SW 1271 (cell line): ENCODE measurements around the gene PPP4R4.
"Not testable (repeated sequence)": the region's sequence is repeated elsewhere in the genome, so short reads cannot be mapped to it uniquely, and the experiment has no call there.

Experiments
- DNase-seq, 2 experiments: peaks; one replicate each; lab custom pipeline; 2025; lab: John Stamatoyannopoulos, UW

Gene PPP4R4

DNA sequence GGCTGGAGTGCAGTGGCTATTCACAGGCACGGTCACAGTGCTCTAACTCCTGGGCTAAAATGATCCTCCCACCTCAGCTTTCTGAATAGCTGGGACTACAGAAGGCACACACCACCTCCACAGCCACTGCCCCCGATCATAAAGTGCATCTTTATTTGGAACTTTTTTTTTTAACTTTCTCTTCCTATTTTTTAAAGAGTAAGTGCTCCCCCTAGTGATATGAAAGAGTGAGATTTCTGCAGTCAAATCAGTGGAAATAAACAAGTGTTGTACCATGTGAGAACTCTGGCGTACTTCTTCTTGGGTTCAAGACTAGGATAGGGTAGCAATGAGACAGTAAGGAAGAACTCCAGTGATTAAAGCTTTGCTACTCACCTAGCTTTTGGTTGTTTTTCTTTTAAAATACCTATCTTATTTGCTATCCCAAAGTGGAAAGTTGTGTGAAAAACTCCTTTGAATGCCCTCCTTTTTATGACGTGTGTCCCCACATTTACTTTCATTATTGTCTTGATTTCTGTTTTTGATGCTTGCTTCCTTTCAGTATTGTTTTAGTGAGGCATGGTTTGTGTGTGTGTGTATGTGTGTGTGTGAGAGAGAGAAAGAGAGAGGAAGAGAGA is 6.6 kb downstream of the PPP4R4 start:
- peak; percentile 24 to 74 for DNase-seq

- DNase-seq: no peak
Measured at GRCh38 chr14:94181835-94182234, 7.7 kb downstream of the PPP4R4 start.

DNA sequence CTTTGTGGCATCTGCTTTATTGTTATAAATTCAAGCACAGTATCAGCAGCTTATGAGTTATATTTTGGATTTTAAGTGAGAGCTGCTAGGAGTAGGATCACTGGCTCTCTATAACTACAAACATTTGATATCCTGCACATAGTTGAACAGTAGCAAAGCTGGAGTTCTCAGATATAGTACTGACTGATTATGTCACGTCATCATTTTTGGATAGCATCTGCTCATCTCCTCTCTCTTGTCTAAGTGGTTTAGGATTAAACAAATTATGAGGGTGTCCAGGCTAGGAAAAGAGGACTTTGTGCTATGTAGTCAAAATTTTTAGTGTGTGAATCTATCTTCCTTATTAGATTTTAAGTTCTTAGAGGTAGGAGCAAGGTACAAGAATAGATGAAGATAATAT is 18.4 kb downstream of the PPP4R4 start:
- no peak for DNase-seq

- no peak for DNase-seq
Measured at GRCh38 chr14:94193776-94194175, 19.7 kb downstream of the PPP4R4 start.

- no peak for DNase-seq
Measured at GRCh38 chr14:94196057-94196456, 21.9 kb downstream of the PPP4R4 start.

DNA sequence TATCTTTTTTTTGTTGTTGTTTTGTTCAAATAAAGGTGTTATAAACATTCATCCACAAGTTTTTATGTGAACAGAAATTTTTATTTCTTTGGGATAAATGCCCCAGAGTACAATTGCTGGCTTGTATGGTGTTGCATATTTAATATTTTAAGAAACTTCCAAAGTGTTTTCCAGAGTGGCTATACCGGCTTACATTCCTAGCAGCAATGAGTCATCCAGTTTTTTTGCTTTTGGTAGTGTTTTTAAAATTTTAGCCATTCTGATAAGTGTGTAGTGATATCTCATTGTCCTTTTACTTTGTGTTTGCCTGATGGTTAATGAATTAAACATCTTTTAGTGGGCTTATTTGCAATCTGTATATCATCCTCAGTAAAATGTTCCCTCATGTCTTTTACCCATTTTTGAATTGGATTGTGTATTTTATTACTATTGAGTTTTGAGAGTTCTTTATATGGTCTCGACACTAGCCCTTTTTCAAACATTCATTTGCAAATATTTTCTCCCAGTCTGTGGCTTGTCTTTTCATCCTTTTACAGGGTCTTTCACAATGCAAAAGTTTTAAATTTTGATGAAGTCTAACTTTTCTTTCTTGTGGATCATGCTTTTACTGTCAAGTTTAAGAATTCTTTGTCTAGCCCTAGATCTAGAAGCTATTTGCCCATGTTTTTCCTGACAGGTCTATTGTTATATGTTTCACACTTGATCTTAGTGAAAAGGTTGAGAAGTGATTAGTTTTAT is 29.5 kb downstream of the PPP4R4 start:
- no peak for DNase-seq

- peak; percentile 37 to 61 for DNase-seq
Measured at GRCh38 chr14:94213021-94213420, 38.9 kb downstream of the PPP4R4 start.

DNA sequence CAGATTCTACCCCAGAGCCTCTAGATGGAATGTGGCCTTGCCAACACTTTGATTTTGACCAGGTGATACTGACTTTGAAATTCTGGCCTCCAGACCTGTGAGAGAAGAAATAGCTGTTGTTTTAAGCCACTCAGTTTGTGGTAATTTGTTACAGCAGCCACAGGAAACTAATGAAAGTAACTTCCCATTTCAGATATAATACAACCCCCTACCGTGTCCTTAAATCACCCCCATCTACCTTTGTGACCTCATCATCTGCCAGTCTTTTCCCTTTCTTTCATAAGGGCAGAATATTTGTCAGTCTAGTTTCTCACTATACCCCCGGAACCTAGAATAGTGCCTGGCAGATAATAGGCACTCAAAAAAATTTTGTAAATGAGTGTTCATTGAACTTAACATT is 39.6 kb downstream of the PPP4R4 start:
- no peak for DNase-seq

GRCh38 chr14:94217116-94217515 is 43.0 kb downstream of the PPP4R4 start:
- DNase-seq: no peak

- not testable (repeated sequence) for DNase-seq
Measured at GRCh38 chr14:94218198-94218886, 44.2 kb downstream of the PPP4R4 start.

GRCh38 chr14:94224040-94224439 is 49.9 kb downstream of the PPP4R4 start:
- no peak for DNase-seq

GRCh38 chr14:94225460-94226378 is 51.6 kb downstream of the PPP4R4 start:
- DNase-seq: no peak

DNA sequence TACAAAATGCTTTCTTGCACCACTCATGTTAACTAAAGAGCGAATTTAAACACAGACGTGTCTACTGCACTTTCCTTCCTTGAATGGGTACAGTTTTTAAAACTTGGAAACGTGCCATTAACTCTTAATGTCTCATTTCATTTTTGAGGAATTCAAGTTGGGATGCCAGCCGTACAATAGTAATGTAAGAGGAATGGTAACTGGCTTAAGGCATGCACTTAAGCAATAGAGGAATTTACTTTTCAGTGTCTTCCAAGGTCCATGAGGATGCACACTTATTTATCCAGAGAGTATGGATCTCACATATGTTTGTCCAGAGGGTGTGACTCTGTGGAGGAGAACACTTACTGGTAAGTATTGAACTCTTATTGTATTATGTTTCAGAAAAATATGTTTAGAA is 52.9 kb downstream of the PPP4R4 start:
- DNase-seq: no peak

GRCh38 chr14:94237046-94237445 is 62.9 kb downstream of the PPP4R4 start:
- DNase-seq: no peak

GRCh38 chr14:94237983-94238382 is 63.9 kb downstream of the PPP4R4 start:
- DNase-seq: no peak

DNA sequence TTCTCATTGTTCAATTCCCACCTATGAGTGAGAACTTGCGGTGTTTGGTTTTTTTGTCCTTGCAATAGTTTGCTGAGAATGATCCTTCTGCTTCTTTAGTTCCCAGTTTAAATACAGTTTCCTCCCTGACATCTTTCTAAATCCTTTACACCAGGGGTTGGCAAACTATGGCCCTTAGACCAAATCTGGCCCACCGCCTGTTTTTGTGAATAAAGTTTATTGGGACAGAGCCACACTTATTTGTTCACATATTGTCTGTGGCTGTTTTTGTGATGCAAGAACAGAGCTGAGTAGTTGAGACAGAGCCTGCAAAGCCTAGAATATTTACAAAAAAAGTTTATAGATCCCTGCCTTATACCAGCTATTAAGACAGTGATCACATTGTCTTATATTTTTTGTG is 65.3 kb downstream of the PPP4R4 start:
- DNase-seq: no peak

DNA sequence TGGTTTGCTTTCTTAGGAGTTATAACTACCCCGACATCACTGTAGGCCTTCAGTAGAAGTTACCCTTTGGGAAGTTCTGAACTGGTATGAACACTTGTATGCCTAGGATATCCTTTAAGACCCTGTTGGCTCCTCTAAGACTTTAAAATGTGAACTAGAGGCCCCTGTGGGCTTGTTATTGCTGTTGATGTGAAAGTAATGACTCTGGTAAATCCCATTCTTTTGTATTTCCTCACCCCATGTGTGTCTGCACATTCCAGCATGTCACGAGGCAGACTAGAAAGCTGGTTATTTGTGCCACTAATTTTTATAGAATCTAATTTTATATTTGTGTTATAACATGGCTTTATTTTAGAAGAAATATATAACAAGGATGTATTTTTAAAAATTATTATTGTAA is 70.1 kb downstream of the PPP4R4 start:
- DNase-seq: no peak

DNA sequence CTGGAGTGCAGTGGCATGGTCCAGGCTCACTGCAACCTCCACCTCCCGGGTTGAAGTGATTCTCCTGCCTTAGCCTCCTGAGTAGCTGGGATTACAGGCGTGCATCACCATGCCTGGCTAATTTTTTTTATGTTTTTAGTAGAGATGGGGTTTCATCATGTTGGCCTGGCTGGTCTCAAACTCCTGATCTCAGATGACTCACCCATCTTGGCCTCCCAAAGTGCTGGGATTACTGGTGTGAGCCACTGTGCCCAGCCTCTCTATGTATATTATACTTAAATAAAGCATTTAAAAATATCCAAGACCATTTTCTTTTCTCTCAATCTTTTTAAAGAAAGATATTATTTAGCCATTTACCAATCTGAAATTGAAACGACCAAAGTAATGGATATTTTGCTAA is 90.1 kb downstream of the PPP4R4 start:
- not testable (repeated sequence) for DNase-seq

DNA sequence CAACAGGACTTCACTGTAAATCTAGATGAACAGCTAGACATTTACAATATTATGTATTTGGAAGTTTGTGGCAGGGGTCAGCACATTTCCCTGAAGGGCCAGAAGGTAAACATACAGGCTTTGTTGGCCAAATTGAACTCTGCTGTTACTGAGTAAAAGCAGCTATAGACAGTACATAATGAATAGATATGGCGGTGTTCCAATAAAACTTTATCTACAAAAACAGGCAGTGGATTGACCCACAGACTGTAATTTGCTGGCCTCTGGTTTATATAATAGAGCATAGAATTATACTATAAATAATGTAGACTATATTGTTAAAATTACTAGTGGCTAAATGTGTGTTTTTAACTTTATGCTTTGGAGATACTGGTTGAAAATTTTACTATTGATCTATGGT is 93.2 kb downstream of the PPP4R4 start:
- DNase-seq: no peak

- DNase-seq: not testable (repeated sequence)
Measured at GRCh38 chr14:94268582-94268981, 94.5 kb downstream of the PPP4R4 start.

- no peak for DNase-seq
Measured at GRCh38 chr14:94269156-94269555, 95.0 kb downstream of the PPP4R4 start.

- DNase-seq: not testable (repeated sequence)
Measured at GRCh38 chr14:94276898-94277561, 102.9 kb downstream of the PPP4R4 start.
